Activated CD4-positive, alpha-beta T cell treated with anti-CD3 and anti-CD28 coated beads, Interleukin-2, amount 10 ng/mL, durations not matched to agents 7 days and 5 days (primary cell): ENCODE data around the gene RAD9A. TPM values are rescaled to one million over a fixed set of nuclear protein-coding genes. Genes with fewer than 3 reads are reported as not detected.
A peak's percentile ranks its signal among the peaks of the same experiment; 100 is the strongest.

Experiments used
- CTCF ChIA-PET: fragments of 350-600 bp; sonication (Branson Sonifier 250); formaldehyde crosslinking; loops from one replicate; lab custom pipeline; 2021; ENCODE audit warnings: antibody characterized with exemption; lab: Charles Lee
- POLR2A ChIA-PET: fragments of 350-600 bp; sonication (Branson Sonifier 250); formaldehyde crosslinking; loops from one replicate; lab custom pipeline; 2021; ENCODE audit warnings: antibody characterized with exemption; lab: Charles Lee
- DNase-seq: peaks from one replicate; pipeline ENCODE4 v3.0.0-alpha.2; 2020
- H3K27ac Mint-ChIP-seq: one replicate; pipeline ENCODE4 v1.8.0; 2021; ENCODE audit warnings: mild to moderate bottlenecking, moderate library complexity, mixed read lengths
- H3K27me3 Mint-ChIP-seq: one replicate; pipeline ENCODE4 v1.8.0; 2021; ENCODE audit warnings: mixed read lengths
- H3K36me3 Mint-ChIP-seq: one replicate; pipeline ENCODE4 v1.8.0; 2021; ENCODE audit warnings: low read depth, mixed read lengths
- H3K4me1 Mint-ChIP-seq: one replicate; pipeline ENCODE4 v1.8.0; 2021; ENCODE audit warnings: mixed read lengths
- H3K4me3 Mint-ChIP-seq: one replicate; pipeline ENCODE4 v1.8.0; 2021; ENCODE audit warnings: mild to moderate bottlenecking, moderate library complexity, mixed read lengths
- H3K9me3 Mint-ChIP-seq: one replicate; pipeline ENCODE4 v1.8.0; 2021; ENCODE audit warnings: mixed read lengths
- total RNA-seq, 2 experiments: library from RNA; stranded (reverse); gene quantifications; one replicate each; pipeline ENCODE4 v1.2.3, GENCODE V29; 2021

Gene RAD9A
- total RNA-seq, 2 experiments from 2014 or later: 49.3 to 53.7 TPM

DNA sequence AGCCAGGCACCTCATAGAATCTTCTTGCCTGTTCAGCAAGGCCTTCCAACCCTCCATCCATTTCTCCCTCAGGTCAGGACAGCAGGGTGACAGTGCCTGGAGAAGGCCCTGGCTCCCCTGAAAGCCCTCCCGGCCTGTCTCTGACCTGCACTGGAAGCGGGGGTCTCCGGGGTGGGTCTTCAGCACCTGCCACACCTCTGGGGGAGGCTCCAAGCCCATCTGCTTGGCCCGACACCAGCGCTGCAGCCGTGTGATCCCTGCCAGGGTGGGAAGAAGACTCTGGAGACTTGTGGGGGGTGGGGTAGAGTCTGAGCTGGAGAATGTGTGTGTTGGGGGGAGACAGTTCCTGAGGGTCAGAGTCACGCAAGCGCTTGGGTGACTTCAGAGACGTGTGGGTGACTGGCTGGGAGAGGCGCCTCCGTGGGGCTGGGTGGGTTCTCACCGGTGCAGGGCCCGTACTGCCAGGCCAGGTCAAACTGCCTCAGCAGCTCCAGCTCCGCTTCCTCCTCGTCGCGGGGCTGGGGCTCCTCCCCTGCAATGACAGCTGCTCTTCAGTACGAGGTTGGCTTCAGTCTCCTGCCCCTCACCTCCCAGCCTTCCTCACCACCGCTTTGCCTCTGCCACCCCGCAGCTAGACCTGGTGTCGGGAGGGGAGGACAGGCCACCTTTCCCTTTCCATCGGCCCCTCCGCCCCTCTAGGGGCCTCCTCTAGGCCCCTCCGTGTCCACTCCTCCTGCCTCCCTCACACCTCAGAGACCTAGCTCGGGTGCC is 39.1 kb upstream of the RAD9A start:
- Mint-ChIP-seq H3K36me3 (peaks cover 8% of the 10 kb centered on the region), H3K27me3 (peaks cover under 1% of the 10 kb centered on the region), H3K4me1 (peaks cover 36% of the 10 kb centered on the region), H3K4me3 (peak overlapping the region; percentile 89), H3K9me3 (no peaks in the 10 kb centered on the region), H3K27ac (peak overlapping the region; percentile 99)
- ChIA-PET POLR2A (interaction anchor here (0.7 to 1.1 kb wide), 3 partner anchors 34 to 85 kb away, joined by 4 to 5 read pairs (median 4); no protein-coding TSS in a partner anchor), CTCF (interaction anchor here (0.7 to 30.3 kb wide), 10 partner anchors 11 to 120 kb away, joined by 3 to 841 read pairs (median 4); partner anchors contain the start of genes CLCF1, PPP1CA, RAD9A and TBC1D10C)
- peak; percentile 73 for DNase-seq

DNA sequence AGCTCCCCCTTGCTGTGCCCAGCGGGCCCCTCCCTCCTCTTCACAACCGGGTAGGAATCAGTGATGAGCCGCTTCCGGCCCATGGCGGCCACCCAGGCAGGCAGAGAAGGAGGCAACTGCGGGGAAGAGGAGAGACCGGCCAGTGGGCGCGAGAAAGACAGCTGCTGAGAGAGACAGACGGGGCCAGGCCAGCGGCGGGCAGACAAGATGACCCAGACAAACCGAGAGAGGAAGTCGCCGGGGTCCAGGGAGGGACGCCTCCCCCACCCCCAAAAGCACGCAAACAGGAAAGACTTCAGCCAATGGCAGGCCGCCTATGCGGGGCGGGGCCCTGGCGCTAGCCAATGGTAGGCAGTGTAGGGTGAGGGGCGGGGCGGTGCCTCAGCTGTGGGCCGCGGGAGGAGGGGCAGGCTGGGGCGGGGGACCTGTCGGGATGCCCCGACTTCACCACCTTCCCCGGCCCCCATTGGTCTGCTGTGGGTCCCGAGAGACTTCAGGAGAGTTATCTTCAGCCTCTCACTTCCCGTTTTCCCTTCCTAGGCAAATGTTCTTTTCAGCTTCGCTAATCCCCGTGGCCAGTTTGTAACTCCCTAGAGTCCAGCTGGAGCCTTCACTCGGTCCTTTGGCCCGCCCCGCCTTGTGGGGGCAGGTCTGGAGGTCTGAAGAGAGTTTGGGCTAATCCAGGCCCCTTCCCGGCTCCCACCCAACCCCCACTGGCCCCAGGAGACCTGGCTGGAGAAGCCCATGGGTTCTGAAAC is 38.3 kb upstream of the RAD9A start, which contains the start of gene POLD4:
Gene POLD4 (minus strand): TSS at position 230 of the 758 bp plus-strand sequence. CDS start 147 bp downstream, at position 83.
- Mint-ChIP-seq H3K4me3 (peak within 1 kb of the TSS; percentile 89), H3K4me1 (peaks cover 36% of the 10 kb centered on the region), H3K27me3 (peaks cover 8% of the 10 kb centered on the region), H3K36me3 (peaks cover 8% of the 10 kb centered on the region), H3K27ac (peak within 1 kb of the TSS; percentile 99), H3K9me3 (no peaks in the 10 kb centered on the region)
- ChIA-PET POLR2A (interaction anchor here (0.6 to 1.1 kb wide), 3 partner anchors 43 to 273 kb away, joined by 3 to 5 read pairs (median 4); no protein-coding TSS in a partner anchor), CTCF (interaction anchor here (0.7 to 30.3 kb wide), 12 partner anchors 8 to 121 kb away, joined by 3 to 841 read pairs (median 4); partner anchors contain the start of genes CLCF1, PPP1CA, RAD9A and TBC1D10C)
- DNase-seq: peak; percentile 97

DNA sequence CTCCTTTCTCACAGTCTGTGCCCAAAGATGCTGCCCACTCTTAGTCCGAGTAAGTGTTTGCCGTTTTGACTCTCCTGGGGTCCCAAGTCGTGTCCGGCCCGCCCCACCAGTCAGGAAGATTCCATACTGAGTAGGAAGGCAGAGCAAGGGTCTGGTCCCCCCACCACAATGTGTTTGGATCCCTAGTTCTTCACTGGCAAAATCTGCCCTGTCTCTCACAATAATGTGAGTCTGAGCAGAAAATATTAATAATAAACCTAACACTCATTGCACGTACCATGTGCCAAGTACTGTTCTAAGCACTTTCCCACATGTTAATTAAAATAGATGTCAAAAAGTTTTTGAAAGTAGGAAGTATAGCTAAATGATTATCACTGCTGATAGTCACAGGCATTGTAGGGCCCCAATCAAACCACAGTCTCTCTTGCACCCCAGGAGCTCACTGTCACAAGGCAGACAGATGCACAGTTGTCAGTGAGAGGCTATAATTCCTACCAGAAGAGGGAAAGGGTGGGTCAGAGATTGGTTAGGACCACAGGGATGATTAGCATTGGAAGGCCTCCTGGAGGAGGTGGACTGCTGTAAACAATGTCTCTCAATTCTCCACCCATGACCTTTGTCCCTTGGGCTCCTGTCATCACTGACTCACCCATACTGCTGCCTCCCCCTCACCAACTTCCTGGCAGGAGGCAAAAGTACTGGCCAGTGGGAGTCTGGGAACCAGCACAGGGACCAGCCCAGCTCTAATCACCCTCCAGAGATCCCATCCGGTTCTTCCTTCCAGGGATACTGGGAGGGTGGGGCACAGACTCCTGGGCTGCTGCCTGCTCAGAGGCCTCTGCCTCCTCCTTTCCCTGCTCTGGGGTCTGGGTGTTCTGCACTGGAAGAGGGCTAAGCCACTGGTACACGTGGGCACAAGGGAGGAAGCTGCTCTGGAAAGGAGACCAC is 37.4 kb upstream of the RAD9A start:
- Mint-ChIP-seq H3K36me3 (peaks cover 8% of the 10 kb centered on the region), H3K27me3 (peaks cover 12% of the 10 kb centered on the region), H3K4me3 (peak overlapping the region; percentile 89), H3K9me3 (no peaks in the 10 kb centered on the region), H3K27ac (peak overlapping the region; percentile 99), H3K4me1 (peaks cover 36% of the 10 kb centered on the region)
- ChIA-PET POLR2A (interaction anchor here (0.6 kb wide), 1 partner anchor 273 kb away, joined by 3 read pairs; no protein-coding TSS in a partner anchor), CTCF (interaction anchor here (0.7 to 30.3 kb wide), 8 partner anchors 9 to 166 kb away, joined by 3 to 841 read pairs (median 4); partner anchors contain the start of genes CLCF1, PPP1CA, RAD9A and TBC1D10C)
- DNase-seq: no peak

DNA sequence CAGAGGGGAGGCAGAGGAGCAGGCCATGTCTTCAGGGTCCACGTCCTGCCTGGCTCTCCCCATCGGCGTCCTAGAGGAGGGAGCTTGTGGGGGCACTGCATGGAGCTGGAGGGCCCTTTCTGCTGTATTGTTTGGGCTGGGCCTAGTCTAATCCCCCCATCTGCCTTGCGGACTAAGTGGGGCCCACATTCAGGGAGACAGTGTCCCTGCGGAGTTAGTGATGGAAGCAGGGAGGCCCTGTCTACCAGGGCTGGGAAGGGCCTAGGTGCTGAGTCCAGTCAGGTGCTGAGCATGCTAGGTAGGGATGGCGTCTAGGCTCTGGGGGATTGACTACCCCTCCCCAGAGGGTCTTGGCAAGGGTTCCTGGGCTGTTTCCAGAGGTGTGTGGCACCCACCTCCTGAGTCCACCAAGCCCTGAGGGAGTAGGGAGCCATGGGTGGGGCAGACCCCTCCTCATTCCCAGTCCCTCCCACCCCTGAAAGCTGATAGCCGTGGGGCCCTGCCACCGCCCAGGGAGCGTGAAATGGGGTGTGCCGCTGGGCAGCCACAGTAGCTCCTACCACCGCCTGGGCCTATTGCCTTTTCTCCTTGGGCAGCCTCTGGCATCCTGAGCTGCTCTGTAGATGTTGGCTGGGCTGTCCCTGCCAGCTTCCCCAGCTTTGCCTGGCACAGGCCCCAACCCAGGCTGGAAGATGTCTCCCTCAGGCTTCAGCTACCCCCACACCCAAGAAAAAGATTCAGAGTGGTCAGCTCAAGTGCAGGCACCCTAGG is 36.6 kb upstream of the RAD9A start:
- Mint-ChIP-seq H3K27me3 (peaks cover 12% of the 10 kb centered on the region), H3K4me1 (peaks cover 36% of the 10 kb centered on the region), H3K36me3 (peaks cover 8% of the 10 kb centered on the region), H3K27ac (peak overlapping the region; percentile 99), H3K9me3 (no peaks in the 10 kb centered on the region), H3K4me3 (peak overlapping the region; percentile 7)
- POLR2A ChIA-PET: no interaction called here
- CTCF ChIA-PET: interaction anchor here (1.0 to 30.3 kb wide), 5 partner anchors 9 to 292 kb away, joined by 3 to 841 read pairs (median 3); partner anchors contain the start of genes CLCF1, PPP1CA, RAD9A and TBC1D10C
- no peak for DNase-seq

DNA sequence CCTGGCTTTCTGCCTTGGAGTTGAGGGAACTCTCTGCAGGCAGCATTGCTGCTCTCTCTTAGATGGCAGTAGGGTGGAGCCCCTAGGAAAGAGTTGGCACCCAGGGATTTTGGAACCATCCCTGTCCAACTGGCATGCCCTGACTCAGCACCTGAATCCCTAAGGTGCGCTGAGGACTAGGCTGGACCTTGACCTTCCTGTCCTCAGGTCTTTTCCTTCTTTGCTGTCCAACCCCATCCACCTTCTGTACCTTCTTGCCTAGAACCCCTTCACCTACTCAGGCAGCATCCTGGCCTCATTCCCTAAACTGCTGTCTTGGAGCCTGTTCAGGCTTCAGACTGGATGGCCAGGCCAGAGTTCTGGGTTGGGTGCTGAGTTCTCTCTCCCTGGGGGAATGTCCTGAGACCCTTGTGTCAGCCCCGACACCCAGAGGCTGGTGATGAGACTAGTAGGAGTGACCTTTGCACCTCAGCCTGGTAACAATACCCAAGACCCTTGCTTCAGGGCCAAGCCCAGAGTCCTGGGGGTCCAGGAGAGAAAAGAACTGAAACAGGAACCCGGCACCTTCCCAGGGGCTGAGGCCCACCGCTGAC is 35.9 kb upstream of the RAD9A start:
- peaks cover 12% of the 10 kb centered on the region for H3K27me3 Mint-ChIP-seq
- peaks cover 8% of the 10 kb centered on the region for H3K36me3 Mint-ChIP-seq
- ChIA-PET POLR2A (no interaction called here), CTCF (interaction anchor here (1.4 to 30.3 kb wide), 5 partner anchors 10 to 291 kb away, joined by 3 to 841 read pairs (median 4); partner anchors contain the start of genes CLCF1, PPP1CA, RAD9A and TBC1D10C)
- H3K4me3 Mint-ChIP-seq: no peak overlapping the region
- no peak for DNase-seq
- peak overlapping the region; percentile 72 for H3K27ac Mint-ChIP-seq
- H3K9me3 Mint-ChIP-seq: no peaks in the 10 kb centered on the region
- H3K4me1 Mint-ChIP-seq: peaks cover 35% of the 10 kb centered on the region

DNA sequence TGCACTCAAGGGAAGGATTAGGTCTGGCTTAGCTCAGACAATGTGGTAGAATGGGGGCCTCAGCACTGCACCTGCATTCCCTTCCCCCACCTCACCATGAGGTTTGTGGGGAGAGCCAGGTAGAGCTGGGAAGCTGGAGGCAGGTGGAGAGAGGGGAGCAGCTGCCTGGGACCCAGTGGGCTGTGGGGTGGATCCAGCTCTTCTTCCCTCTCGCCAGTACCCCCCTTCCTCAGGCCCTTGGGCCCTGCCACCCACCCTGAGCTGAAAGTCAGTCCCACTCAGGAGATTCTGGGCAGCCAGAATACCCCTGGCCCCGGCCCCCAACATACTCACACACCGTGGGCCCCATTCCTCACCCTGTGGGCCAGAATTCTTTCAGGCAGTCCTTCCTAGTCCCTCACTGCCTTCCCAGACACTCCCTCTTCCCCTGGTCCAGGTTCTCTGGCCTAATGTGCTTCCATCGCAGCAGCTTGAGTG is 35.4 kb upstream of the RAD9A start:
- CTCF ChIA-PET: interaction anchor here (0.9 to 30.3 kb wide), 12 partner anchors 9 to 334 kb away, joined by 3 to 841 read pairs (median 3); partner anchors contain the start of genes CLCF1, PPP1CA, RAD9A and TBC1D10C
- peaks cover 30% of the 10 kb centered on the region for H3K4me1 Mint-ChIP-seq
- H3K27ac Mint-ChIP-seq: peak overlapping the region; percentile 79
- peaks cover 3% of the 10 kb centered on the region for H3K36me3 Mint-ChIP-seq
- no peak for DNase-seq
- no peaks in the 10 kb centered on the region for H3K9me3 Mint-ChIP-seq
- POLR2A ChIA-PET: no interaction called here
- H3K27me3 Mint-ChIP-seq: peaks cover 15% of the 10 kb centered on the region
- peak overlapping the region; percentile 28 for H3K4me3 Mint-ChIP-seq

DNA sequence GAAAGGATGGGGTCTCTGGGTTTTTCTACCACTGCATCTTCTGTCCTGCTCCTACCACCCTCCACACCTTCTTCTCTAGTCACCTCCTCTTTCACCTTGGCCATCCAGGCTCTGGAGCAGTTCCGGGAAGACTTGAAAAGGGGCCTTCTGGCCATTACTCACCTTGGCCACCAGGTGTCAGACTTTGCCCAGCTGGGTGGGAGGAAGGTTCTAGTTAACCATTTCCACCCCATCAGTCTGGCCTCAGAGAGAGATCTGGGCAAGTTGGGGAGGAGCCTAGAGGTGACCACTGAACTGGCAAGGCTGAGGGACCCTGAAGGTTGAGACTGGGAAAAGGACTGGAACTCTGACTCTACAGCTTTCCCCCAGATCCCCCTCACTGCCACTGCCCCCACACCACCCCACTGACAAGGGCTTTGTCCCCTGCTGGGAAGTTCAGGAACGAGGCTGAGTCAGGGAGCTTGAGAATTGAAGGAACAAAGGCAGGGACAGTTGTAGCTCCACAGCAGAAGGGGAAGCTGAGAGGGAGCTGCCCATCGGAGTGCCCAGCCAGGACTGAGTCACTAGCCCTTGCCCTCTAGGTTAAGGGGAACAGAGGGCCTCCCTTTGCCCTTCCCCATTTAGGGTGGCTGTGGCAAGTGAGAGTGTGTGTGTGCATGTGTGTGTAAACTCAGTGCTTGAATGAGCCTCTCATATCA is 34.8 kb upstream of the RAD9A start:
- Mint-ChIP-seq H3K9me3 (no peaks in the 10 kb centered on the region), H3K36me3 (peaks cover 3% of the 10 kb centered on the region), H3K4me1 (peaks cover 26% of the 10 kb centered on the region), H3K4me3 (peak overlapping the region; percentile 28), H3K27me3 (peaks cover 19% of the 10 kb centered on the region), H3K27ac (peak overlapping the region; percentile 79)
- peak; percentile 79 for DNase-seq
- POLR2A ChIA-PET: no interaction called here
- CTCF ChIA-PET: interaction anchor here (0.6 to 30.3 kb wide), 14 partner anchors 11 to 335 kb away, joined by 3 to 841 read pairs (median 3); partner anchors contain the start of genes CDK2AP2, CLCF1, PPP1CA and RAD9A

DNA sequence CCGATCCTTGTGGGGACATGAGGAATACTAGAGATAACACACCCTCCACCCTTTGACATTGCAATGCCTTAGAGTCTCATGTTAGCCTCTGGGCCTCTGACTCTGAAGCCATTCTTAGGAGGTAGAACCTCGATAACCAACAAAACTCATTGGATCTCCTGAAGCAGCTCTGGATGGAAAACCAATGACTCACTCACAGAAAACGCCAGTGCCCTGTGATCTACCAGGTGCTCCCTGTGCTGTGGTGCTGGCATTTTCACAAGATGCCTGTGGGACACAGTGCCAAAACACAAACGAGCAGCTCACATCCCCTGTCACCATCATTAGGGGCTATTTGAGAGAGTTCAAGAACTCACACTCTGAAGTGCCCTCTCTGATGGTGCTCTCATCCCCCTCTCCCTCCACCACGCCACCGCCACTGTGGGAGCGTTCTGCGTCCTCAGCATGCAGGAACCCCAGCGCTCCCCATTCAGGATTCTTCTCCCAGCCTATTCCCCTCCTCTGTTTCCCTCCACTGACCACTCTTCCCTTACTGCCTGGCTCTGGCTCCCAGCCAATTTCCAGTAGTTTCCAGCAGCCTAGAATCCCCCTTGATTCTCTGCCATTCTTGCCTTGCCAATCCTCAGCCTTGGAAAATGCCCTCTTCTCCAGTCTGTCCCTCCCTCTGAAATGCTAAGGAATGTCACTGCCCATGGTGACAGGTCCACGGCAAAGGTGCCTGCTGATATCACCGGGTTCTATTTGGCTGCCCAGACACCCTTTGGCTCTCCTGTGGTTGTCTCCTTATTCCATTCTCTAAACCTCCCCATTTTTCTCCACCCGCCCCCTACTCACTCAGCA is 33.7 kb upstream of the RAD9A start:
- H3K27ac Mint-ChIP-seq: no peak overlapping the region
- peaks cover 29% of the 10 kb centered on the region for H3K27me3 Mint-ChIP-seq
- H3K4me1 Mint-ChIP-seq: peaks cover 25% of the 10 kb centered on the region
- no peaks in the 10 kb centered on the region for H3K9me3 Mint-ChIP-seq
- ChIA-PET CTCF (interaction anchor here (1.0 to 30.3 kb wide), 5 partner anchors 8 to 150 kb away, joined by 3 to 841 read pairs (median 3); partner anchors contain the start of genes CDK2AP2, CLCF1, PPP1CA and RAD9A), POLR2A (no interaction called here)
- H3K4me3 Mint-ChIP-seq: no peak overlapping the region
- no peaks in the 10 kb centered on the region for H3K36me3 Mint-ChIP-seq
- DNase-seq: no peak

DNA sequence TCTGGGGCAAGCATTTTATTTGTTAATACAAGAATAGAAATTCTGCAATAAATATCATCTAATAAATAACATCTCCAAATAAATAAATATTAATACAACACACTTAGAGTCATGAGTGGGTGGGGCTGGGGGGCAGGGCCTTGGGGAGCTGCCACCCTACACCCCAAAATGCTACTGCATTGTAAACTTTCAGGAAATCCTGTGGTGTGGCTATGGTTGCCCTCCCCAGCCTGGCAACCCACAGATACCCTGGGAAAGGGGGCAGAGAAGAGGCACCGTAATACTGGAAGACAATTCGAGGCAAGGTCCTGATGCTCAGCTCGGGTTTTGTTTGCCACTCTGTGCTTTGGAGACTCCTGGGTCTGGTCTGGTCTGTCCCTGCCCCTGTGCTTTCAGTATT is 27.6 kb upstream of the RAD9A start:
- no peak overlapping the region for H3K27ac Mint-ChIP-seq
- ChIA-PET POLR2A (no interaction called here), CTCF (interaction anchor here (6.0 to 30.3 kb wide), 2 partner anchors 13 to 22 kb away, joined by 44 to 841 read pairs; partner anchors contain the start of genes CLCF1, POLD4, PPP1CA and RAD9A)
- peaks cover 29% of the 10 kb centered on the region for H3K4me1 Mint-ChIP-seq
- H3K4me3 Mint-ChIP-seq: no peak overlapping the region
- peaks cover 42% of the 10 kb centered on the region for H3K27me3 Mint-ChIP-seq
- H3K36me3 Mint-ChIP-seq: no peaks in the 10 kb centered on the region
- H3K9me3 Mint-ChIP-seq: no peaks in the 10 kb centered on the region
- DNase-seq: no peak
